Vagina (tissue), 2 donors: ENCODE results near the gene TMPRSS3. TPM values are rescaled to one million over a fixed set of nuclear protein-coding genes. Genes with fewer than 3 reads are reported as not detected.

Experiments
- DNase-seq, 2 donors: peaks; one replicate each; pipeline ENCODE4 v3.0.0-alpha.2; 2017; ENCODE audit errors: extremely low spot score in 2 of 2
- H3K27ac ChIP-seq: fragments of 200-600 bp; sonication (generic); one replicate; pipeline ENCODE4 v1.5.1; 2019
- H3K27me3 ChIP-seq: fragments of 200-600 bp; sonication (generic); one replicate; pipeline ENCODE4 v1.5.1; 2019
- H3K36me3 ChIP-seq, 2 donors: fragments of 200-600 bp; sonication (generic); one replicate each; pipeline ENCODE4 v1.5.1; 2017 to 2019
- H3K4me1 ChIP-seq: fragments of 200-600 bp; sonication (generic); one replicate; pipeline ENCODE4 v1.5.1; 2019
- H3K4me3 ChIP-seq, 2 donors: fragments of 200-600 bp; sonication (generic); 1 replicate in 1 of 2; 2 replicates in 1 of 2; pipeline ENCODE4 v1.5.1; 2016 to 2019
- H3K9me3 ChIP-seq: fragments of 200-600 bp; sonication (generic); one replicate; pipeline ENCODE4 v1.5.1; 2019
- CTCF ChIP-seq, 3 experiments: fragments of 450-650 bp in 2 of 3; fragments of 200-600 bp in 1 of 3; sonication (generic) in 1 of 3; IDR thresholded peaks; one replicate each; pipeline ENCODE4 v1.5.1; 2017 to 2019; ENCODE audit warnings: antibody characterized with exemption in 3 of 3, mild to moderate bottlenecking in 2 of 3, moderate library complexity in 2 of 3
- POLR2A ChIP-seq, 2 donors: fragments of 450-650 bp; IDR thresholded peaks; one replicate each; pipeline ENCODE4 v1.6.1; 2017; ENCODE audit warnings: antibody characterized with exemption in 2 of 2, mild to moderate bottlenecking in 2 of 2, moderate library complexity in 2 of 2
- POLR2AphosphoS5 ChIP-seq, 2 donors: sonication (generic); formaldehyde crosslinking; IDR thresholded peaks; one replicate each; pipeline ENCODE4 v1.9.0; 2017; ENCODE audit warnings: antibody characterized with exemption in 2 of 2, mild to moderate bottlenecking in 2 of 2, low read depth in 1 of 2; ENCODE audit not compliant: insufficient read depth in 1 of 2
- intact Hi-C: fragments of 100-400 bp; cut with DNase I; formaldehyde crosslinking; loops from one replicate; pipeline ENCODE4 v1.15.1; 2023
- total RNA-seq: library from RNA; depleted of rRNA; stranded (reverse); fragments of >200 nt; gene quantifications from one replicate; pipeline ENCODE4 v1.2.3, GENCODE V29; 2016

TMPRSS3 gene
- total RNA-seq, 1 donor from 2014 or later: 0.25 TPM

GRCh38 chr21:42438316-42439205 is 42.7 kb upstream of the TMPRSS3 start:
- Histone ChIP-seq H3K4me3 (no peak overlapping the region), H3K27me3 (no peaks in the 10 kb centered on the region), H3K27ac (no peak overlapping the region), H3K36me3 (no peaks in the 10 kb centered on the region), H3K4me1 (no peaks in the 10 kb centered on the region), H3K9me3 (no peaks in the 10 kb centered on the region)
- TF ChIP-seq CTCF (IDR thresholded peaks at IDR 0.05) (no peak), POLR2A (IDR thresholded peaks at IDR 0.05) (no peak), POLR2AphosphoS5 (IDR thresholded peaks at IDR 0.05; ENCODE audit: insufficient read depth in 1 of 2, low read depth in 1 of 2) (no peak)
- no peak for DNase-seq
- intact Hi-C loops: no loop called here

GRCh38 chr21:42437786-42438185 is 41.9 kb upstream of the TMPRSS3 start:
- Histone ChIP-seq H3K9me3 (peaks cover 4% of the 10 kb centered on the region), H3K4me1 (no peaks in the 10 kb centered on the region), H3K4me3 (no peak overlapping the region), H3K27me3 (no peaks in the 10 kb centered on the region), H3K36me3 (no peaks in the 10 kb centered on the region), H3K27ac (no peak overlapping the region)
- intact Hi-C loops: no loop called here
- DNase-seq: no peak
- TF ChIP-seq POLR2A (IDR thresholded peaks at IDR 0.05) (no peak), CTCF (IDR thresholded peaks at IDR 0.05) (no peak), POLR2AphosphoS5 (IDR thresholded peaks at IDR 0.05; ENCODE audit: insufficient read depth in 1 of 2, low read depth in 1 of 2) (no peak)

- no peak overlapping the region for H3K4me3 ChIP-seq
- intact Hi-C loops: no loop called here
- no peak for TF ChIP-seq CTCF (IDR thresholded peaks at IDR 0.05)
- no peak for TF ChIP-seq POLR2AphosphoS5 (IDR thresholded peaks at IDR 0.05; ENCODE audit: insufficient read depth in 1 of 2, low read depth in 1 of 2)
- TF ChIP-seq POLR2A (IDR thresholded peaks at IDR 0.05): no peak
- H3K9me3 ChIP-seq: peaks cover 4% of the 10 kb centered on the region
- H3K27me3 ChIP-seq: no peaks in the 10 kb centered on the region
- no peak for DNase-seq
- H3K36me3 ChIP-seq: no peaks in the 10 kb centered on the region
- H3K27ac ChIP-seq: no peak overlapping the region
- H3K4me1 ChIP-seq: no peaks in the 10 kb centered on the region
Observed at GRCh38 chr21:42436914-42437313, 41.1 kb upstream of the TMPRSS3 start.

GRCh38 chr21:42435833-42436232 is 40.0 kb upstream of the TMPRSS3 start:
- TF ChIP-seq POLR2AphosphoS5 (IDR thresholded peaks at IDR 0.05; ENCODE audit: insufficient read depth in 1 of 2, low read depth in 1 of 2) (no peak), POLR2A (IDR thresholded peaks at IDR 0.05) (no peak), CTCF (IDR thresholded peaks at IDR 0.05) (no peak)
- H3K4me1 ChIP-seq: no peaks in the 10 kb centered on the region
- peaks cover 4% of the 10 kb centered on the region for H3K9me3 ChIP-seq
- DNase-seq: no peak
- H3K36me3 ChIP-seq: no peaks in the 10 kb centered on the region
- no peak overlapping the region for H3K27ac ChIP-seq
- H3K27me3 ChIP-seq: no peaks in the 10 kb centered on the region
- H3K4me3 ChIP-seq: no peak overlapping the region
- intact Hi-C loops: no loop called here

- Histone ChIP-seq H3K4me1 (no peaks in the 10 kb centered on the region), H3K27ac (no peak overlapping the region), H3K9me3 (peaks cover 4% of the 10 kb centered on the region), H3K4me3 (no peak overlapping the region), H3K36me3 (no peaks in the 10 kb centered on the region), H3K27me3 (no peaks in the 10 kb centered on the region)
- intact Hi-C loops: no loop called here
- DNase-seq: no peak
- no peak for TF ChIP-seq POLR2A (IDR thresholded peaks at IDR 0.05)
- TF ChIP-seq POLR2AphosphoS5 (IDR thresholded peaks at IDR 0.05; ENCODE audit: insufficient read depth in 1 of 2, low read depth in 1 of 2): no peak
- TF ChIP-seq CTCF (IDR thresholded peaks at IDR 0.05): no peak
Observed at GRCh38 chr21:42435401-42435800, 39.5 kb upstream of the TMPRSS3 start.
